ENCODE results near the gene SUMF1. TPM values are rescaled to one million over a fixed set of nuclear protein-coding genes. Genes with fewer than 3 reads are reported as not detected.

Gene SUMF1
- total RNA-seq, 1 donor from 2014 or later: 25.7 TPM

- DNase-seq (ENCODE audit: low spot score in 2 of 2) (no peak), FAIRE-seq (no peak)
Measured at GRCh38 chr3:4395448-4395847, 71.6 kb downstream of the SUMF1 start.

- FAIRE-seq (no peak), DNase-seq (ENCODE audit: low spot score in 2 of 2) (no peak)
Measured at GRCh38 chr3:4394567-4394966, 72.5 kb downstream of the SUMF1 start.

GRCh38 chr3:4394048-4394447 lies 73.0 kb downstream of the SUMF1 start:
- no peak for DNase-seq (ENCODE audit: low spot score in 2 of 2)
- FAIRE-seq: no peak

GRCh38 chr3:4392992-4393391 lies 74.1 kb downstream of the SUMF1 start:
- FAIRE-seq: no peak

GRCh38 chr3:4387210-4388204 lies 79.6 kb downstream of the SUMF1 start:
- no peak for FAIRE-seq
- no peak for DNase-seq (ENCODE audit: low spot score in 2 of 2)

More at GRCh38 chr3:4392992-4393391, 74.1 kb downstream of the SUMF1 start:
- DNase-seq (ENCODE audit: low spot score in 2 of 2): no peak

- no peak for DNase-seq (ENCODE audit: low spot score in 2 of 2)
- FAIRE-seq: no peak
Measured at GRCh38 chr3:4385201-4385600, 81.9 kb downstream of the SUMF1 start.

GRCh38 chr3:4380013-4380412 lies 87.1 kb downstream of the SUMF1 start:
- FAIRE-seq (no peak), DNase-seq (ENCODE audit: low spot score in 2 of 2) (no peak)

GRCh38 chr3:4376499-4376898 lies 90.6 kb downstream of the SUMF1 start:
- DNase-seq (ENCODE audit: low spot score in 2 of 2) (no peak), FAIRE-seq (no peak)

- DNase-seq (ENCODE audit: low spot score in 2 of 2): no peak
- no peak for FAIRE-seq
Measured at GRCh38 chr3:4375911-4376310, 91.2 kb downstream of the SUMF1 start.

GRCh38 chr3:4373669-4374068 lies 93.4 kb downstream of the SUMF1 start:
- DNase-seq (ENCODE audit: low spot score in 2 of 2) (no peak), FAIRE-seq (no peak)

GRCh38 chr3:4362523-4362922 lies 104.5 kb downstream of the SUMF1 start:
- DNase-seq (ENCODE audit: low spot score in 2 of 2) (no peak), FAIRE-seq (no peak)

GRCh38 chr3:4360817-4361216 lies 106.3 kb downstream of the SUMF1 start:
- FAIRE-seq: no peak
- DNase-seq (ENCODE audit: low spot score in 2 of 2): no peak

GRCh38 chr3:4359805-4360502 lies 107.1 kb downstream of the SUMF1 start:
- FAIRE-seq: no peak
- DNase-seq (ENCODE audit: low spot score in 2 of 2): no peak

GRCh38 chr3:4358273-4358672 lies 108.8 kb downstream of the SUMF1 start:
- DNase-seq (ENCODE audit: low spot score in 2 of 2) (no peak), FAIRE-seq (no peak)

GRCh38 chr3:4356546-4357410 lies 110.3 kb downstream of the SUMF1 start:
- DNase-seq (ENCODE audit: low spot score in 2 of 2): no peak
- FAIRE-seq: no peak

- no peak for DNase-seq (ENCODE audit: low spot score in 2 of 2)
- FAIRE-seq: no peak
Measured at GRCh38 chr3:4356220-4356540, 110.9 kb downstream of the SUMF1 start.

- DNase-seq (ENCODE audit: low spot score in 2 of 2) (no peak), FAIRE-seq (no peak)
Measured at GRCh38 chr3:4355401-4356219, 111.5 kb downstream of the SUMF1 start.

GRCh38 chr3:4351872-4352271 lies 115.2 kb downstream of the SUMF1 start:
- FAIRE-seq (no peak), DNase-seq (ENCODE audit: low spot score in 2 of 2) (no peak)

- DNase-seq (ENCODE audit: low spot score in 2 of 2) (no peak), FAIRE-seq (no peak)
Measured at GRCh38 chr3:4351164-4351855, 115.8 kb downstream of the SUMF1 start.
